Astrocyte of the cerebellum (primary cell): ENCODE data around the gene LBHD2.
"Not testable (repeated sequence)": the region's sequence is repeated elsewhere in the genome, so short reads cannot be mapped to it uniquely, and the experiment has no call there.

Experiments
- DNase-seq: peaks from one replicate; pipeline ENCODE4 v3.0.0-alpha.2; 2011; ENCODE audit warnings: low read depth
- H3K4me3 ChIP-seq: 2 replicates; pipeline ENCODE4 v1.5.1; 2011; ENCODE audit warnings: mild to moderate bottlenecking, low read depth, low read length, moderate library complexity
- in situ Hi-C: cut with HindIII; loops from 2 replicates; pipeline ENCODE4 v1.10.0; 2017; ENCODE audit warnings: low sequenced_read_pairs
- TF ChIP-seq, protein P1 (sequence below): IDR thresholded peaks from 2 replicates; pipeline ENCODE4 v1.5.1; 2012; ENCODE audit warnings: low read length, low read depth, moderate library complexity, mild to moderate bottlenecking; ENCODE audit errors: missing control alignments

Gene LBHD2

DNA sequence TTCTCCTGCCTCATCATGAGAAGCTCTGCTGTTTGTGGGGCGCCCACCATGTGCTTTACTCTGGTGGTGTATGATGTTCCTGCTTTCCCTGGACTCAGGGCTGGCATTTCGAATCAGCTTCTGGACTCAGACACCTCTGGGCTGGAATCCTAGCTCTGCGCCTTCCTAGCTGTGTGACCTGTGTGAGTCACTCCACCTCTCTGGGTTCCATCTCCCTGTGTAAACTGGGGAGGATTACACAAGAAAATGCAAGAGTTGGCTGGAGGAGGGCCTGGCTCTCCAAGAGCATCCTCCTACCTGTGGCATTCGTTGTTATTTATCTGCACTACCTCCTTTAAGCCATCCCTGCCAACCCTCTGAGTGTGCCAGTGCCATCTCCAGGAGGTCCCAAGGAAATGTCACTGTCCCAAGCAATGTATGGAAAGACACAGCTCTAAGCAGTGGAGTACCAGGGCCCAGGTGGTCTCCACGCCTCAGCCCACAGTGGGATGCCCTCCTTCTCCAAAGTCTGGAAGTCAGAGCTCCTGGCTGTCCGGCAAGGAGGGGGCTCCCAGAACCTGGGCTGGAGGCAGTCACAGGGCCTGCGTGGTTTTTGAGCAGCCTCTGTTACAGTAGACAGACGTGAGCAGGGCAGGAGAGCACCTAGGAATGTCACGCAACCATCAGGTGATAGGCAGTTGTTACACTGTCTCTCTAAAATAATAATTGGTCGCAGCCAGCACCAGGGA lies 32.0 kb downstream of the LBHD2 start:
- TF ChIP-seq, protein P1, sequence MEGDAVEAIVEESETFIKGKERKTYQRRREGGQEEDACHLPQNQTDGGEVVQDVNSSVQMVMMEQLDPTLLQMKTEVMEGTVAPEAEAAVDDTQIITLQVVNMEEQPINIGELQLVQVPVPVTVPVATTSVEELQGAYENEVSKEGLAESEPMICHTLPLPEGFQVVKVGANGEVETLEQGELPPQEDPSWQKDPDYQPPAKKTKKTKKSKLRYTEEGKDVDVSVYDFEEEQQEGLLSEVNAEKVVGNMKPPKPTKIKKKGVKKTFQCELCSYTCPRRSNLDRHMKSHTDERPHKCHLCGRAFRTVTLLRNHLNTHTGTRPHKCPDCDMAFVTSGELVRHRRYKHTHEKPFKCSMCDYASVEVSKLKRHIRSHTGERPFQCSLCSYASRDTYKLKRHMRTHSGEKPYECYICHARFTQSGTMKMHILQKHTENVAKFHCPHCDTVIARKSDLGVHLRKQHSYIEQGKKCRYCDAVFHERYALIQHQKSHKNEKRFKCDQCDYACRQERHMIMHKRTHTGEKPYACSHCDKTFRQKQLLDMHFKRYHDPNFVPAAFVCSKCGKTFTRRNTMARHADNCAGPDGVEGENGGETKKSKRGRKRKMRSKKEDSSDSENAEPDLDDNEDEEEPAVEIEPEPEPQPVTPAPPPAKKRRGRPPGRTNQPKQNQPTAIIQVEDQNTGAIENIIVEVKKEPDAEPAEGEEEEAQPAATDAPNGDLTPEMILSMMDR = no peak
- H3K4me3 ChIP-seq = no peak overlapping the region
- no peak for DNase-seq
- in situ Hi-C loops = no loop called here

DNA sequence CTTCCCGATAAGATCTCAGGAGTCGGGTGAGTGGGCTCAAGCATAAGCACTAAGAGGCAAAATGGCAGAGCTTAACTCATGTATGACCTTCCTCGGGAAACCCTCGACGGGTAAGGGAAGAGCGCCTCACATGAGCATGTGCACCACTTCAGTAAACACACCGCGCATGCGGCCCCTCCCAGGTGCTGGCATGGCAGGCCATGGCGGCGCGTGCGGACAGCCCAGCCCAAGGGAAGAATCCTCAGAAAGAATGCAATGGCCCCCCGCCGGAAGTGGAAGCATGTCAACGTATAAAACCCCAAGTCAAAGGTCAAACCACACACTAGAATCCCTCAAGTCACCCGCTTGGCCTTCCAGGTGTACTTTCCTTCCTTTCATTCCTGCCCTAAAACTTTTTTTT lies 32.6 kb downstream of the LBHD2 start:
- no peak overlapping the region for H3K4me3 ChIP-seq
- in situ Hi-C loops = no loop called here
- DNase-seq = no peak
- TF ChIP-seq, protein P1 = no peak

DNA sequence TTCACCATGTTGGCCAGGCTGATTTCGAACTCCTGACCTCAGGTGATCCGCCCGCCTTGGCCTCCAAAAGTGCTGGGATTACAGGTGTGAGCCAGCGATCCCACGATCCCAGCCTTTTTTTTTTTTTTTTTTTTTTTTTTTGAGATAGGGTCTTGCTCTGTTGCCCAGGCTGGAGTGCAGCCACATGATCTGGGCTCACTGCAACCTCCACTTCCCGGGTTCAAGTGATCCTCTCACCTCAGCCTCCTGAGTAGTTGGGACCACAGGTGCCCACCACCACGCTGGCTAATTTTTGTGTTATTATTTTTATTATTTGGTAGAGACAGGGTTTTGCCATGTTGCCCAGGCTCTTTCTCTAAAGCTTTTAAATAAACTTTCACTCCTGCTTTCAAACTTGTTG lies 33.5 kb downstream of the LBHD2 start:
- DNase-seq, H3K4me3 ChIP-seq, in situ Hi-C loops: not testable (repeated sequence)

DNA sequence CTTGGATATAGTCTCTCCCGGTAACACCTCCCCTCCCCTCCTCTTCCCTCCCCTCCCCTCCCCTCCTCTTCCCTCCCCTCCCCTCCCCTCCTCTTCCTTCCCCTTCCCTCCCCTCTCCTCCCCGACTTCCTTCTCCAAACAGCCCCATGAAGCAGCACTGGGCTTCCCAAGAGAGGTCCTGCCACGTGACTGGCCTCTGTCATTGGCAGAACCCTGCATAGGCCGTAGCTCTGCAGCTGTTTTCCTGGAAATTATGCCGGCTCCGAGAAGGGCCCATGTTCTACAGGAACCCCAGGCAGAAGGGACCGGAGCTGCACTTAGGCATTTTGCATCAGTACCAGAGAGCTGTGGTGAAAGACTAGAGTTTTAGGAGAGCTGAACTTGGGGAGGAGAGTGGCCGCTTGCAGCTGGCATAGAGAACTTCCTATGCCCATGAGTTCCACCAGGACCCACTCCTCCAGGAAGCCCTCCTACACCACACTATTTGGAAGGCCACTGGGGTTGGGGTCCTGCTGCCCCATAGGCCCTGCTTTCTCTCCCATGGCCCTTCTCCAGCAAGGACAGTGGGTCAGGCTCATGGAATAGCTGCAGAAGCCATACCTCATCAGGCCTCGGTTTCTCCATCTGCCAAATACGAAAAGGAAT lies 34.1 kb downstream of the LBHD2 start:
- no peak overlapping the region for H3K4me3 ChIP-seq
- in situ Hi-C loops = no loop called here
- TF ChIP-seq, protein P1 = no peak
- no peak for DNase-seq

DNA sequence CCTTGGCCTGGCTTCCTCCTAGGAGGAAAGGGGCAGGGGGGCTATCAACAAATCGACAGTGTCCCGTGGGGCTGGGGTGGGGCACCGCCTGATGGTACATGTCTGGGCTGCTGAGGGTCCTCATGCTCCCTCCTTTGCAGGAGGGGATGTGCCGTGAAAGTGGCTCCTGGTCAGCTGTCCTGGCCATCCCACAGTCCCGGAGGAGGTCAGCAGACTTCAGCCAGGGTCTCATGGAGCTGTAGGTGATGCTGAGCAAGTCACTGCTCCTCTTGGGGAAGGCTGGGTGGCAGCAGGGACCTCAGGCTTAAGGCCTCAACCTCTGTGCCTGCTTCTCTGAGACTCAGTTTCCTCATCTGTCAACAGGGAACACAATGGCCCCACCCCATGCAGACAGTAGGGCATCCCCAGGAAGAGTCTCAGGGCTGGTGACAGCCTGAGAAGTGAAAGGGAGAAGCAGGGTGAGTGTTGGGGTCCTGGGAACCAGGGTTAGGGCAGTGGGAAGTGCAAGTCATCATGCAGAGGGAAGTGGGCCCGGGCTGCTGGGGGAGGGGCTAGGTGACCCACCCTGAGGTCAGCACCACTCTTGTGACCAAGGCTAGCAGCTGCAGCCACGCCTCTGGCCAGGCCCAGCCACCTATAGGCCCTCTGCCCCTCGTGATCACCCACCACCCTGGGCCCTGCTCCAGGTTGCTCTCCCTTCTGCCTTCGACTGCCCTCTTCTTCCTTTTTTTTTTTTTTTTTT lies 34.8 kb downstream of the LBHD2 start:
- TF ChIP-seq, protein P1 = no peak
- no peak overlapping the region for H3K4me3 ChIP-seq
- in situ Hi-C loops = no loop called here
- DNase-seq = no peak

DNA sequence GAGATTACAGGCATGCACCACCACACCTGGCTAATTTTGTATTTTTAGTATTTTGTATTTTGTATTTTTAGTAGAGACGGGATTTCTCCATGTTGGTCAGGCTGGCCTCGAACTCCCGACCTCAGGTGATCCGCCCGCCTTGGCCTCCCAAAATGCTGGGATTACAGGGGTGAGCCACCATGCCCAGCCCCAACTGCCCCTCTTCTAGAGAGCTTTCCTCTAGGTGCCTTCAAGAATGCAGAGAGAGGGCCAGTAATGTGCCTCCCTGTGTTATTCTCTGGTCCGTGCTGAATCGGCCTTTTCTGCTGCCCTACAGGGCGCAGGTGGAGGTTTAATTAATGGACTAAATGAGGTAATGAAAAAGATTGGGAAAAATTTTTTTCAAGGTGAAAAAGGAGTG lies 35.5 kb downstream of the LBHD2 start:
- not testable (repeated sequence) for H3K4me3 ChIP-seq, DNase-seq

DNA sequence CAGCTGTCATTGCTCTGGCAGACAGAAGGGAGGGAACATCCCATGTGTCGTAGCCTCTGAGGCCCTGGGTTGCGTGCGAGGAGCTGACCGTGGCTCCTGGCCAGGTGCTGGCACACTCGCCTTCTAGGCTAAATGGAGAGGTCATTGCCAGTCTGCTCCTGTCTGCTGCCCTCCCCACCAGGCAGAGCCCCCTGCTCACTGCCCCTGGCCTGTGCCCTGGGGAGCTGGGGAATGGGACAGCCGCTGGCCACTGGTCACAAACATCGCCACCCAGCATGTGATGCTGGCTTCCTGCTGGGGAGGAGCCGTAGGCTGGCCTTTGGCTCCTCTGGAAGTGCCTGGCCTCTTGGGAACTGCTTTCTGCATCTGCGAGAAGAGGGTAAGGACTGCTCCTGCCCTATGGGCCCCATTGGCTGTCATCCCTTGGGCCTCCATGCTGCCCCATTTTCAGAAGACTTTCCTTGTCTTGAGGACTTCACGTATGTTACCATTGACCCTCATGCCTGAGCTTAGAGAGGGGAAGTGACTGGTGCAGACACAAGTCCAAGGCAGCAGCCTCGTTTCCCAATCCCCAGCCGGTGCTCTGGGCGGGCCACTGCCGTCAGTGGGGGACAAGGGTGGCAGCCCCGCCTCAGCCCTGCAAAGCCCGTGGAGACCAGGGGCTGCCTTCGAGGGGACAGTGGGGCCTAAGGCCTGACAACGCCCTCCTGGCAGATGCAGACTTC lies 37.3 kb downstream of the LBHD2 start:
- TF ChIP-seq, protein P1 = no peak
- in situ Hi-C loops = no loop called here
- H3K4me3 ChIP-seq = no peak overlapping the region
- no peak for DNase-seq

More for the DNA sequence above, 35.5 kb downstream of the LBHD2 start:
- in situ Hi-C loops = not testable (repeated sequence)
